ENCODE results near the gene BMF.
"Not testable (repeated sequence)": the region's sequence is repeated elsewhere in the genome, so short reads cannot be mapped to it uniquely, and the experiment has no call there.

DNA sequence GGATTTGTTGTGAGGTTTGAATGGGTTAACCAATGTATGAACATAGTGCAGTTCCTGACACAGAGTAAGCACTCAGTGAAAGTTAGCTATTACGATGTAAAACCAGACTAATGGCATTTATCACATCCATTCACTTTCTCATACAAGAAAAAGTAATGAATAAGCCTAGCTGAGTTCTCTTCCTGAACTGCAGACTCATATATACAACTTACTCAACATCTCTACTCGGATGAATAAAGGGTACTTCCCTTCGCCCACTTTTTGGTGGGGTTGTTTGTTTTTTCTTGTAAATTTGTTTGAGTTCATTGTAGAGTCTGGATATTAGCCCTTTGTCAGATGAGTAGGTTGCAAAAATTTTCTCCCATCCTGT lies 29.5 kb upstream of the BMF start:
- TF ChIP-seq, protein P1, sequence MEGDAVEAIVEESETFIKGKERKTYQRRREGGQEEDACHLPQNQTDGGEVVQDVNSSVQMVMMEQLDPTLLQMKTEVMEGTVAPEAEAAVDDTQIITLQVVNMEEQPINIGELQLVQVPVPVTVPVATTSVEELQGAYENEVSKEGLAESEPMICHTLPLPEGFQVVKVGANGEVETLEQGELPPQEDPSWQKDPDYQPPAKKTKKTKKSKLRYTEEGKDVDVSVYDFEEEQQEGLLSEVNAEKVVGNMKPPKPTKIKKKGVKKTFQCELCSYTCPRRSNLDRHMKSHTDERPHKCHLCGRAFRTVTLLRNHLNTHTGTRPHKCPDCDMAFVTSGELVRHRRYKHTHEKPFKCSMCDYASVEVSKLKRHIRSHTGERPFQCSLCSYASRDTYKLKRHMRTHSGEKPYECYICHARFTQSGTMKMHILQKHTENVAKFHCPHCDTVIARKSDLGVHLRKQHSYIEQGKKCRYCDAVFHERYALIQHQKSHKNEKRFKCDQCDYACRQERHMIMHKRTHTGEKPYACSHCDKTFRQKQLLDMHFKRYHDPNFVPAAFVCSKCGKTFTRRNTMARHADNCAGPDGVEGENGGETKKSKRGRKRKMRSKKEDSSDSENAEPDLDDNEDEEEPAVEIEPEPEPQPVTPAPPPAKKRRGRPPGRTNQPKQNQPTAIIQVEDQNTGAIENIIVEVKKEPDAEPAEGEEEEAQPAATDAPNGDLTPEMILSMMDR (IDR thresholded peaks at IDR 0.05) = not testable (repeated sequence)
- not testable (repeated sequence) for TF ChIP-seq POLR2A (IDR thresholded peaks at IDR 0.05)

All from body of pancreas (tissue), 4 donors.